H1 (cell line): Measurements from ENCODE around the gene NCK2. TPM values are rescaled to one million over a fixed set of nuclear protein-coding genes. Genes with fewer than 3 reads are reported as not detected.

Experiments
- CTCF ChIA-PET: fragments of 300-600 bp; sonication (Branson Sonifier 250); formaldehyde crosslinking; loops from one replicate; lab custom pipeline; 2021; ENCODE audit not compliant: partially characterized antibody; lab: Charles Lee
- POLR2A ChIA-PET: fragments of 300-600 bp; sonication (Branson Sonifier 250); formaldehyde crosslinking; loops from one replicate; lab custom pipeline; 2021; ENCODE audit warnings: inconsistent platforms; ENCODE audit not compliant: partially characterized antibody; lab: Charles Lee
- DNase-seq, 2 experiments: peaks; one replicate each; pipeline versions ENCODE4 v3.0.0 to v3.0.0-alpha.2; 2010 to 2022; ENCODE audit warnings: low spot score in 2 of 2, low read depth in 1 of 2, mixed read lengths in 1 of 2
- FAIRE-seq: peaks from 2 replicates; lab custom pipeline; 2011; peaks lifted over from hg19 to GRCh38; lab: Jason Lieb, UNC
- H2AFZ ChIP-seq: 2 replicates; pipeline ENCODE4 v1.8.1; 2012; ENCODE audit warnings: low read length, inconsistent platforms
- H2AK5ac ChIP-seq: 2 replicates; pipeline ENCODE4 v1.6.1; 2013; ENCODE audit warnings: low read depth, low read length
- H2BK120ac ChIP-seq: replicated peaks from 2 replicates; pipeline ENCODE3; 2013; ENCODE audit warnings: low read depth, low read length, inconsistent platforms
- H2BK12ac ChIP-seq: 2 replicates; pipeline ENCODE4 v1.6.1; 2013; ENCODE audit warnings: low read depth, low read length
- H2BK15ac ChIP-seq: 2 replicates; pipeline ENCODE4 v1.6.1; 2013; ENCODE audit warnings: low read length
- H2BK20ac ChIP-seq: 2 replicates; pipeline ENCODE4 v1.6.1; 2013; ENCODE audit warnings: low read length
- H2BK5ac ChIP-seq: 2 replicates; pipeline ENCODE4 v1.6.1; 2013; ENCODE audit warnings: low read depth, low read length
- H3K14ac ChIP-seq: 2 replicates; pipeline ENCODE4 v1.6.1; 2013; ENCODE audit warnings: inconsistent platforms; ENCODE audit not compliant: insufficient read length
- H3K18ac ChIP-seq: 2 replicates; pipeline ENCODE4 v1.6.1; 2013; ENCODE audit warnings: low read length; ENCODE audit errors: extremely low read depth
- H3K23ac ChIP-seq: 2 replicates; pipeline ENCODE4 v1.6.1; 2013; ENCODE audit warnings: inconsistent platforms; ENCODE audit not compliant: insufficient read length
- H3K23me2 ChIP-seq: 2 replicates; pipeline ENCODE4 v1.6.1; 2013; ENCODE audit warnings: low read depth, low read length
- H3K27ac ChIP-seq: 2 replicates; pipeline ENCODE4 v1.6.1; 2011; ENCODE audit warnings: low read depth, low read length, inconsistent platforms
- H3K27me3 ChIP-seq, 4 experiments: replicated peaks in 1 of 4; 1 replicate in 1 of 4; 2 replicates in 3 of 4; pipeline versions ENCODE4 v1.6.1 to v1.8.1; 2011 to 2013; ENCODE audit warnings: low read length in 3 of 4, mild to moderate bottlenecking in 3 of 4, inconsistent platforms in 2 of 4, mixed read lengths in 2 of 4, moderate library complexity in 1 of 4; ENCODE audit not compliant: control insufficient read depth in 3 of 4, insufficient read depth in 3 of 4; ENCODE audit errors: extremely low read depth in 1 of 4
- H3K36me3 ChIP-seq, 4 experiments: 2 replicates each; pipeline versions ENCODE4 v1.6.1 to v1.8.1; 2011 to 2013; ENCODE audit warnings: mild to moderate bottlenecking in 4 of 4, low read length in 3 of 4, moderate library complexity in 2 of 4, control low read depth in 1 of 4, inconsistent platforms in 1 of 4; ENCODE audit not compliant: insufficient read depth in 4 of 4, control insufficient read depth in 2 of 4
- H3K4ac ChIP-seq: replicated peaks from 2 replicates; pipeline ENCODE3; 2013; ENCODE audit warnings: low read length, low read depth, mixed read lengths, inconsistent platforms; ENCODE audit not compliant: insufficient read length
- H3K4me1 ChIP-seq, 4 experiments: replicated peaks in 1 of 4; 1 replicate in 1 of 4; 2 replicates in 3 of 4; pipeline versions ENCODE4 v1.6.1 to v1.8.1; 2011 to 2013; ENCODE audit warnings: low read length in 3 of 4, inconsistent platforms in 2 of 4, mixed read lengths in 1 of 4; ENCODE audit not compliant: insufficient read depth in 4 of 4, control insufficient read depth in 3 of 4
- H3K4me2 ChIP-seq, 2 experiments: 2 replicates each; pipeline versions ENCODE4 v1.6.1 to v1.8.1; 2011 to 2013; ENCODE audit warnings: low read depth in 2 of 2, low read length in 2 of 2, control low read depth in 1 of 2, inconsistent platforms in 1 of 2, mild to moderate bottlenecking in 1 of 2; ENCODE audit not compliant: insufficient read depth in 1 of 2
- H3K4me3 ChIP-seq, 4 experiments: fragments of 200-600, 300-600 bp in 1 of 4; sonication (generic), shearing (Covaris generic), sonication (Bioruptor Twin) in 1 of 4; 2 replicates each; pipeline versions ENCODE4 v1.5.1 to v1.8.1; 2011 to 2016; ENCODE audit warnings: low read length in 4 of 4, low read depth in 3 of 4, control low read depth in 2 of 4, inconsistent platforms in 2 of 4, mild to moderate bottlenecking in 2 of 4, mixed read lengths in 1 of 4, moderate library complexity in 1 of 4; ENCODE audit not compliant: insufficient read depth in 2 of 4; ENCODE audit errors: extremely low read depth in 1 of 4
- H3K56ac ChIP-seq: replicated peaks from 2 replicates; pipeline ENCODE3; 2013; ENCODE audit warnings: low read depth, mild to moderate bottlenecking, mixed read lengths, low read length, inconsistent platforms; ENCODE audit not compliant: insufficient read length
- H3K79me1 ChIP-seq: 2 replicates; pipeline ENCODE4 v1.6.1; 2013; ENCODE audit warnings: low read depth, low read length, control low read depth
- H3K79me2 ChIP-seq, 2 experiments: 2 replicates each; pipeline versions ENCODE4 v1.6.1 to v1.8.1; 2012 to 2013; ENCODE audit warnings: low read length in 2 of 2, mild to moderate bottlenecking in 2 of 2, inconsistent platforms in 1 of 2; ENCODE audit not compliant: insufficient read depth in 2 of 2, control insufficient read depth in 1 of 2
- H3K9ac ChIP-seq, 4 experiments: replicated peaks in 1 of 4; 1 replicate in 1 of 4; 2 replicates in 3 of 4; pipeline versions ENCODE4 v1.6.1 to v1.8.1; 2011 to 2013; ENCODE audit warnings: low read depth in 3 of 4, low read length in 3 of 4, control low read depth in 2 of 4, mild to moderate bottlenecking in 2 of 4, moderate library complexity in 2 of 4, inconsistent platforms in 1 of 4; ENCODE audit errors: extremely low read depth in 1 of 4
- H3K9me3 ChIP-seq, 2 experiments: 2 replicates each; pipeline versions ENCODE4 v1.6.1 to v1.8.1; 2012 to 2013; ENCODE audit warnings: mild to moderate bottlenecking in 2 of 2, moderate library complexity in 2 of 2, control low read depth in 1 of 2, inconsistent platforms in 1 of 2, low read depth in 1 of 2, low read length in 1 of 2, mixed read lengths in 1 of 2; ENCODE audit not compliant: insufficient read depth in 2 of 2
- H4K20me1 ChIP-seq, 2 experiments: replicated peaks in 1 of 2; 2 replicates each; pipeline versions ENCODE3 to v1.8.1; 2011 to 2013; ENCODE audit warnings: inconsistent platforms in 2 of 2, low read length in 2 of 2, mild to moderate bottlenecking in 1 of 2; ENCODE audit not compliant: insufficient read depth in 2 of 2, control insufficient read depth in 1 of 2
- H4K5ac ChIP-seq: 2 replicates; pipeline ENCODE4 v1.6.1; 2013; ENCODE audit warnings: low read length, low read depth, mixed read lengths, inconsistent platforms; ENCODE audit not compliant: insufficient read length
- H4K8ac ChIP-seq: 2 replicates; pipeline ENCODE4 v1.8.0; 2013; ENCODE audit warnings: mild to moderate bottlenecking, moderate library complexity, low read length, inconsistent platforms; ENCODE audit not compliant: insufficient read depth; ENCODE audit errors: extremely low read depth
- H4K91ac ChIP-seq: replicated peaks from 2 replicates; pipeline ENCODE3; 2013; ENCODE audit warnings: low read length, mixed read lengths, inconsistent platforms; ENCODE audit not compliant: insufficient read length
- CHD1 ChIP-seq: IDR thresholded peaks from 2 replicates; pipeline ENCODE4 v1.6.1; 2012; ENCODE audit warnings: low read depth, low read length, improper control_type of control experiment
- RAD21 ChIP-seq, 2 experiments: IDR thresholded peaks in 1 of 2; conservative IDR thresholded peaks in 1 of 2; 2 replicates each; pipeline ENCODE4 v1.6.1; 2011; ENCODE audit warnings: low read depth in 2 of 2, low read length in 2 of 2, improper control_type of control experiment in 1 of 2, inconsistent platforms in 1 of 2, mild to moderate bottlenecking in 1 of 2, moderate library complexity in 1 of 2
- whole genome bisulfite sequencing, 2 experiments: shearing (Covaris generic) in 1 of 2; methylation state at CpG; one replicate each; pipeline versions ENCODE4 v1.1.6 to v1.1.7; 2013 to 2015; ENCODE audit warnings: low lambda C conversion rate in 2 of 2, mixed read lengths in 2 of 2, inconsistent platforms in 1 of 2, low coverage in 1 of 2, missing lambda C conversion rate in 1 of 2; ENCODE audit not compliant: insufficient replicate concordance in 2 of 2, insufficient coverage in 1 of 2, insufficient read length in 1 of 2; ENCODE audit errors: extremely low coverage in 1 of 2, missing lambda C conversion rate in 1 of 2; 5-methylcytosine and 5-hydroxymethylcytosine counted together
- polyA plus RNA-seq, 7 experiments: library from polyadenylated mRNA; depleted of rRNA in 3 of 7; stranded (reverse) in 5 of 7; unstranded in 2 of 7; fragments of >200 nt in 5 of 7; fragments of 200-250 nt in 2 of 7; gene quantifications; 1 replicate in 5 of 7; 2 replicates in 1 of 7; 4 replicates in 1 of 7; pipeline versions ENCODE4 v1.2.1 to v1.2.3, GENCODE V29; 2011 to 2013; ENCODE audit warnings: missing spikeins in 2 of 7, mixed read lengths in 2 of 7
- total RNA-seq: library from RNA; stranded (reverse); fragmentation: NEBNext Ultra II Directional; extraction: Animal tissue kit (Norgen Biotek cat#: 25700); gene quantifications from 2 replicates; pipeline ENCODE4 v1.2.1, GENCODE V29; 2021
- TF ChIP-seq, protein P1 (sequence below), 3 experiments: IDR thresholded peaks; 1 replicate in 2 of 3; 2 replicates in 1 of 3; pipeline versions ENCODE4 v1.5.1 to v1.6.1; 2011; ENCODE audit warnings: low read length in 3 of 3, mild to moderate bottlenecking in 3 of 3, inconsistent platforms in 2 of 3, low read depth in 1 of 3, moderate library complexity in 1 of 3; ENCODE audit not compliant: insufficient read depth in 1 of 3; ENCODE audit errors: control extremely low read depth in 1 of 3

The NCK2 gene
- total and polyA plus RNA-seq, 2 of the 8 experiments (the other 6 are each of a cell fraction or from before 2014, with no cell fraction given), result 30.3 to 65.7 TPM

GRCh38 chr2:105888625-105889024, 143.9 kb downstream of the NCK2 start:
- Histone ChIP-seq H4K5ac (no peak overlapping the region), H3K79me1 (peaks cover 5% of the 10 kb centered on the region), H3K36me3 (peaks cover 0 to 12% (median 3%) of the 10 kb centered on the region in 4 experiments; a peak in 3 of 8 replicates), H3K4ac (no peak overlapping the region), H3K4me3 (no peak overlapping the region), H2AK5ac (no peak overlapping the region), H3K9me3 (peaks cover 7 to 11% of the 10 kb centered on the region in 2 experiments; a peak in 3 of 4 replicates), H2BK20ac (no peak overlapping the region), H3K23me2 (0 out of 2 replicates have a peak, but pooled peaks cover 2% of the 10 kb centered on the region), H3K23ac (no peak overlapping the region), H3K4me1 (peaks cover 2 to 6% (median 4%) of the 10 kb centered on the region in 4 experiments; a peak in 5 of 7 replicates), H2BK5ac (no peak overlapping the region), H4K20me1 (peaks cover under 1 to 4% of the 10 kb centered on the region in 2 experiments), H3K9ac (no peak overlapping the region), H3K14ac (no peak overlapping the region), H4K8ac (no peak overlapping the region), H2BK12ac (no peak overlapping the region), H3K56ac (no peak overlapping the region), H3K27me3 (no peaks in the 10 kb centered on the region), H3K79me2 (peaks cover 0 to 62% of the 10 kb centered on the region in 2 experiments; a peak in 3 of 4 replicates), H2BK15ac (no peak overlapping the region), H3K18ac (no peak overlapping the region), H2AFZ (no peak overlapping the region), H4K91ac (no peak overlapping the region), H2BK120ac (no peak overlapping the region), H3K4me2 (no peak overlapping the region), H3K27ac (no peak overlapping the region)
- TF ChIP-seq, protein P1, sequence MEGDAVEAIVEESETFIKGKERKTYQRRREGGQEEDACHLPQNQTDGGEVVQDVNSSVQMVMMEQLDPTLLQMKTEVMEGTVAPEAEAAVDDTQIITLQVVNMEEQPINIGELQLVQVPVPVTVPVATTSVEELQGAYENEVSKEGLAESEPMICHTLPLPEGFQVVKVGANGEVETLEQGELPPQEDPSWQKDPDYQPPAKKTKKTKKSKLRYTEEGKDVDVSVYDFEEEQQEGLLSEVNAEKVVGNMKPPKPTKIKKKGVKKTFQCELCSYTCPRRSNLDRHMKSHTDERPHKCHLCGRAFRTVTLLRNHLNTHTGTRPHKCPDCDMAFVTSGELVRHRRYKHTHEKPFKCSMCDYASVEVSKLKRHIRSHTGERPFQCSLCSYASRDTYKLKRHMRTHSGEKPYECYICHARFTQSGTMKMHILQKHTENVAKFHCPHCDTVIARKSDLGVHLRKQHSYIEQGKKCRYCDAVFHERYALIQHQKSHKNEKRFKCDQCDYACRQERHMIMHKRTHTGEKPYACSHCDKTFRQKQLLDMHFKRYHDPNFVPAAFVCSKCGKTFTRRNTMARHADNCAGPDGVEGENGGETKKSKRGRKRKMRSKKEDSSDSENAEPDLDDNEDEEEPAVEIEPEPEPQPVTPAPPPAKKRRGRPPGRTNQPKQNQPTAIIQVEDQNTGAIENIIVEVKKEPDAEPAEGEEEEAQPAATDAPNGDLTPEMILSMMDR (IDR thresholded peaks at IDR 0.05; ENCODE audit: control extremely low read depth in 1 of 3, insufficient read depth in 1 of 3, low read depth in 1 of 3, low read length in 3 of 3), result peak; percentile 53 to 69 (median 59)
- peak; percentile 68 to 79 for TF ChIP-seq RAD21 (IDR thresholded peaks at IDR 0.05 in 1 of 2, conservative IDR thresholded peaks at IDR 0.05 in 1 of 2; ENCODE audit: low read depth in 2 of 2, low read length in 2 of 2)
- TF ChIP-seq CHD1, result no peak
- no peak for DNase-seq
- ChIA-PET POLR2A (no interaction called here), CTCF (interaction anchor here (0.6 to 1.5 kb wide), 9 partner anchors 10 to 619 kb away, joined by 3 to 4 read pairs (median 3); no protein-coding TSS in a partner anchor)
- 93% methylated on average over 2 of the region's 2 CpGs; no CpG with 5 or more reads in 1 of the 2 experiments for WGBS, 2 experiments
- FAIRE-seq, result no peak
